ENCODE data around the gene GOLGA8O.
"Not testable (repeated sequence)": the region's sequence is repeated elsewhere in the genome, so short reads cannot be mapped to it uniquely, and the experiment has no call there.

GOLGA8O gene

DNA sequence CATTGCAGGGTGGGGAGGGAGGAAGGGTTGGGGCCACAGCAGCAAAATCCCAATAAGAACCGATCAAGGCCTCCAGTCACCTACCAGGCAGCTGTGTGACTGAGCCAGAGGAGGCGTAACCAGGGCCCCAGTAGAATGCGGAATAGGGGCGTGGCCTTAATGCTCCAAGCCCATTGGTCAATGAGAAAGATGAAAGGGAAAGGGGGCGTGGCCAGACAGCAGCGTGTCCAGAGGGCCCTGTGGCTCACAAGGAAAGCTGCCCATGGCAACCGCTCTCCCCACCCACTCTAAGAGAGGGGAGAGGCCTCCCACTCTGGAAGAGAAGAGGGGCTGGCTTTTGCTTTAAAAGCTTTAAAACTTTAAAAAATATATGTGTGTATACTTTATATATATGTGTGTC is at the start of gene GOLGA8O:
Gene GOLGA8O (minus strand): TSS at position 101 of the 400 bp plus-strand sequence. CDS start 98 bp downstream, at position 3.
- DNase-seq: not testable (repeated sequence)

DNA sequence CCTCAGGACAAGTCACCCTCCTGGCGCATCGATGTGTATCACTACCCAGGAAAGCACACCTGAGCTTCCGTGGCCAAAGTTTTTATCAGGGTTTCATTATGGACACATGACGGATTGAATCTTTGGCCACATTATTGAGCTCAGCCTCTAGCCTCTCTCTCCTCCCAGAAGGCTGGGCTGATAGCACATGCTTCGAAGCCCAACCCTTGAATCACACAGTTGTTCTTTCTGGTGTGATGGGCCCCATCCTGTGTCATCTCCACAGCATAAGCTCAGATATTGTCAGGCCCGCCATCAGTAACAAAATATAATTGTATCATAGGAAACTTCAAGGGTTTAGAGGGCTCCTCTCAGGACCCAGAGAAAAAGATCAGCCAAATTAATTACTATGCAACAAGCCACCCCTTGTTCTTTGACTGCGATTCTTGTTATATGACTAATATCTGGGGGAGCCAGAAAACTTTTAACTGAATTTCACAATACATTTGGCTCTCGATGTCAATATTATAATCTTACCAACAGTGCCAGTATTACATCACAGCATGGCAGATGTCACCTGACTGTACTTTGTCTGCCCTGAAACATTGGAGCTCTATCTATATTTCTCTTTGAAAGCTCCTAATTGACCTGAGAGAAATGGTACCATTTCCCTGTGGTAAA is 48.8 kb upstream of the GOLGA8O start:
- not testable (repeated sequence) for DNase-seq

GRCh38 chr15:32502946-32503345 is 47.5 kb upstream of the GOLGA8O start:
- not testable (repeated sequence) for DNase-seq

- DNase-seq: not testable (repeated sequence)
Measured at GRCh38 chr15:32492768-32493167, 37.3 kb upstream of the GOLGA8O start.

DNA sequence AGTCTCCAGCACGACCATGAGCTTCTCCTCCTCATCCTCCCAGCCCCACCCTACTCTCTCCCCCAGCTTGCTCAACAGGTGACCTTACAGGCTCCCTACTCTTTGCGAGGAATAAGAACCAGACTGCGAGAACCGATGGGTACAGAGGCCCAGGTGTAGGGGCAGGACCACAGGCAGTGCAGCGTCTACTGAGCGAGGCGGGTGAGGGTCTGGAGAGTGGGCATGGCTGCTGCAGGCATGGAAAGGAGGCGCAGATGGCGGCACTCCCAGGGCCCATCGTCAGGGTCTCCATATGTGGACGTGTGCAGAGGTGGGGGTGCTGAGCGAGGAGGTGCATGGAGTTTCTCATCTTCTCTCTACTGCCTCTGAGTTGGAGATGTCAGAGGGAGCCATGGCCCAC is 31.0 kb upstream of the GOLGA8O start:
- not testable (repeated sequence) for DNase-seq

- not testable (repeated sequence) for DNase-seq
Measured at GRCh38 chr15:32483377-32483776, 27.9 kb upstream of the GOLGA8O start.

DNA sequence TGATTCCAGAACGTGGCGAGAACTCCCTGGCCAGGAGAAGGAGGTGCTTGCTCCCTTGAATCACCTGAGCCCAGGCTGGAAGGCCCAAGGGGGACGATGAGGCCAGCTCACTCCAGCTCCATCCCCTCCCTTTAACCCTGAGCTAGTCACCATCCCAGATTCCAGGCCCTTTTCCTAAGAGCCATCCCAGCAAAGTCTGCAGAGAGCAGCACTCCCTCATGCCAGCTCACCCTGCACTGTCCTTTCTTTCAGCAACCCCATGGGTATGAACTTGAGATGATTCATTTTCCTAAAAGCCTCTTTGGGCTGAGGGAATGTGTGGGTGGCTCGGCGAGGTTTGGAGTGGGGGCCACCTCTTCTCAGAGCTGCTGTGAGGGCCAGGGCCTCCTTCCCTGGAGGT is 26.2 kb upstream of the GOLGA8O start:
- DNase-seq: not testable (repeated sequence)

GRCh38 chr15:32468076-32468475 is 12.6 kb upstream of the GOLGA8O start:
- not testable (repeated sequence) for DNase-seq

GRCh38 chr15:32440445-32440977 is 14.9 kb downstream of the GOLGA8O start:
- DNase-seq: not testable (repeated sequence)

- not testable (repeated sequence) for DNase-seq
Measured at GRCh38 chr15:32434102-32434963, 21.1 kb downstream of the GOLGA8O start.

- not testable (repeated sequence) for DNase-seq
Measured at GRCh38 chr15:32427635-32428034, 27.8 kb downstream of the GOLGA8O start.

GRCh38 chr15:32426511-32426910 is 28.9 kb downstream of the GOLGA8O start:
- not testable (repeated sequence) for DNase-seq

DNA sequence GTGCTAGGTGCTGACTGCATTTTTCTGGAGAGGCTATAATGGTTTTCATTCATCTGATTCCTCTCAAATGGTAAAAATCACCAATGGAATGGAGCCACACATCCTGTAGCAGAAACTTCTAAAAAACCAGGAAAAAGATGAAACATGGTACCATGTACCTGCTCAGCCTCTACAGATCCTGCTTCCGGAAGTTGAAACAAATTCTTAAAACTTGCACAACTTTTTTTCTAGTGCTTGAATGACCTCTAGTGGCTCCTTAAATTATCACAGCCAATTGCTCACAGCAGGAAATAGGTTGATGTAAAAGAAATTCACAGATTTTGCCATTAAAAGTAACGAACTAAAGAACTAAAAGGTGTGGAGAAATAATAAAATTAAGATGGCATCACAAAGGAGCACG is 47.5 kb downstream of the GOLGA8O start:
- DNase-seq: not testable (repeated sequence)

- DNase-seq: not testable (repeated sequence)
Measured at GRCh38 chr15:32403192-32403591, 52.2 kb downstream of the GOLGA8O start, which contains the start of gene GOLGA8K. Gene GOLGA8K (minus strand): TSS chr15:32403292. CDS start chr15:32403194, 98 bp downstream.

GRCh38 chr15:32396522-32396921 is 58.9 kb downstream of the GOLGA8O start:
- DNase-seq: not testable (repeated sequence)

Data from stimulated activated CD4-positive, alpha-beta T cell treated with anti-CD3 and anti-CD28 coated beads, Interleukin-2, amount 100 ng/mL, for 24 hours (primary cell).